Measurements from ENCODE around the gene STAP2.
"Not testable (repeated sequence)": the region's sequence is repeated elsewhere in the genome, so short reads cannot be mapped to it uniquely, and the experiment has no call there.

Gene STAP2

GRCh38 chr19:4291184-4291732 is 47.4 kb downstream of the STAP2 start:
- DNase-seq (ENCODE audit: low read depth in 1 of 2, low spot score in 1 of 2), result no peak
- H3K27ac ChIP-seq (replicated peaks), result no peak overlapping the region
- TF ChIP-seq POLR2AphosphoS5 (IDR thresholded peaks at IDR 0.05; ENCODE audit: low read depth) (no peak), SPI1 (IDR thresholded peaks at IDR 0.05; ENCODE audit: borderline replicate concordance, low read depth) (no peak), GABPA (IDR thresholded peaks at IDR 0.05; ENCODE audit: low read depth) (no peak), CTCF (IDR thresholded peaks at IDR 0.05; ENCODE audit: insufficient read depth, low read length) (no peak), REST (IDR thresholded peaks at IDR 0.05; ENCODE audit: insufficient replicate concordance, low read depth) (no peak)
- no peak overlapping the region for H3K4me3 ChIP-seq (replicated peaks; ENCODE audit: insufficient read depth, low read length)
- no peaks in the 10 kb centered on the region for H3K27me3 ChIP-seq (ENCODE audit: insufficient read depth, poor library complexity, severe bottlenecking)

GRCh38 chr19:4288091-4288777 is 50.4 kb downstream of the STAP2 start:
- no peak for DNase-seq (ENCODE audit: low read depth in 1 of 2, low spot score in 1 of 2)
- Histone ChIP-seq H3K27ac (replicated peaks) (no peak overlapping the region), H3K27me3 (ENCODE audit: insufficient read depth, poor library complexity, severe bottlenecking) (no peaks in the 10 kb centered on the region), H3K4me3 (replicated peaks; ENCODE audit: insufficient read depth, low read length) (no peak overlapping the region)
- no peak for TF ChIP-seq POLR2AphosphoS5 (IDR thresholded peaks at IDR 0.05; ENCODE audit: low read depth)
- no peak for TF ChIP-seq CTCF (IDR thresholded peaks at IDR 0.05; ENCODE audit: insufficient read depth, low read length)
- no peak for TF ChIP-seq GABPA (IDR thresholded peaks at IDR 0.05; ENCODE audit: low read depth)
- TF ChIP-seq SPI1 (IDR thresholded peaks at IDR 0.05; ENCODE audit: borderline replicate concordance, low read depth), result no peak
- TF ChIP-seq REST (IDR thresholded peaks at IDR 0.05; ENCODE audit: insufficient replicate concordance, low read depth), result no peak

- not testable (repeated sequence) for DNase-seq (ENCODE audit: low read depth in 1 of 2, low spot score in 1 of 2); H3K4me3 ChIP-seq (replicated peaks; ENCODE audit: insufficient read depth, low read length); H3K27ac ChIP-seq (replicated peaks); H3K27me3 ChIP-seq (ENCODE audit: insufficient read depth, poor library complexity, severe bottlenecking)
These were observed 52.5 kb downstream of the STAP2 start for GRCh38 chr19:4286141-4286540.

DNA sequence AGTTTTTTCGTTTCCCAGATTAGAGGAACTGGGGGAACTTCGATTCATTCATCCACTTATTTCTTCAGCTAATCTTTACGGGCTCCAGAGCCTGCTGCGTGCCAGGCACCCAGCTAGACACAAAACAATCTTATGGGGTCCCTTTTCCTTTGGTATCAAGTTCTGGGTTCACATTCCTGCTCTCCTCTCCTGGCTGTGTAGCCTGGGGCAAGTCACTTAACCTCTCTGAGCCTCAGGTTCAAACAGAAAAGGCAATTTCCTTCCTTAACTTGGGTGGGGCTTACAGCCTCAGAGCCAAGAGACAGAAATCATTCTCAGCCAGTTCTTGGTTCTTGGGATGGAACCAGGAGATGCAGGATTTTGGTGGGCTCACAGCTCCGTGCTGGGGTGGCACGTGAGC is 53.7 kb downstream of the STAP2 start:
- DNase-seq (ENCODE audit: low read depth in 1 of 2, low spot score in 1 of 2), result no peak
- no peak overlapping the region for H3K4me3 ChIP-seq (replicated peaks; ENCODE audit: insufficient read depth, low read length)
- no peak for TF ChIP-seq REST (IDR thresholded peaks at IDR 0.05; ENCODE audit: insufficient replicate concordance, low read depth)
- TF ChIP-seq GABPA (IDR thresholded peaks at IDR 0.05; ENCODE audit: low read depth), result no peak
- no peak for TF ChIP-seq CTCF (IDR thresholded peaks at IDR 0.05; ENCODE audit: insufficient read depth, low read length)
- no peak for TF ChIP-seq SPI1 (IDR thresholded peaks at IDR 0.05; ENCODE audit: borderline replicate concordance, low read depth)
- no peak for TF ChIP-seq POLR2AphosphoS5 (IDR thresholded peaks at IDR 0.05; ENCODE audit: low read depth)
- no peak overlapping the region for H3K27ac ChIP-seq (replicated peaks)
- peaks cover 10% of the 10 kb centered on the region for H3K27me3 ChIP-seq (ENCODE audit: insufficient read depth, poor library complexity, severe bottlenecking)

Measured in HL-60 (cell line).